HepG2 (cell line): ENCODE results near the gene IFIT2. TPM values are rescaled to one million over a fixed set of nuclear protein-coding genes. Genes with fewer than 3 reads are reported as not detected.

Experiments used
- ATAC-seq: fragments of 200-7000 bp; cut with Tn5 transposase; 3 replicates; pipeline ENCODE4 v1.9.1; 2020; ENCODE audit warnings: mild to moderate bottlenecking, moderate library complexity
- BruUV-seq: library from RNA; stranded (reverse); fragments of 400-500 nt; replicated peaks from 2 replicates; lab custom pipeline; 2021; lab: Mats Ljungman, UMichigan
- CTCF ChIA-PET: fragments of 300-600 bp; formaldehyde crosslinking; extraction: SDS; loops from one replicate; lab custom pipeline; 2021; ENCODE audit warnings: low total read pairs, inconsistent platforms, low intra/inter-chr PET ratio; lab: Yijun Ruan, JAX
- POLR2A ChIA-PET: fragments of 350-600 bp; sonication (Branson Sonifier 250); formaldehyde crosslinking; loops from one replicate; lab custom pipeline; 2020; ENCODE audit warnings: antibody characterized with exemption, inconsistent platforms; lab: Yijun Ruan, JAX
- DNase-seq: peaks from one replicate; pipeline ENCODE4 v3.0.0-alpha.2; 2015; ENCODE audit warnings: low spot score
- FAIRE-seq: peaks from 3 replicates; lab custom pipeline; 2011; peaks lifted over from hg19 to GRCh38; lab: Jason Lieb, UNC
- H2AFZ ChIP-seq: one replicate; pipeline ENCODE4 v1.6.1; 2011; ENCODE audit warnings: low read length, inconsistent platforms
- H3K27ac ChIP-seq: fragments of 300-600 bp; 3 replicates; pipeline ENCODE4 v1.8.0; 2011; ENCODE audit warnings: mixed run types, mild to moderate bottlenecking, mixed read lengths, low read length, inconsistent platforms; ENCODE audit not compliant: insufficient read depth; ENCODE audit errors: extremely low read length
- H3K27me3 ChIP-seq, 2 experiments: fragments of 200-600 bp in 1 of 2; 2 replicates in 1 of 2; 3 replicates in 1 of 2; pipeline versions ENCODE4 v1.6.0 to v1.8.0; 2011; ENCODE audit warnings: low read length in 2 of 2, mild to moderate bottlenecking in 2 of 2, moderate library complexity in 2 of 2, inconsistent platforms in 1 of 2; ENCODE audit not compliant: insufficient read depth in 2 of 2, control insufficient read depth in 1 of 2
- H3K36me3 ChIP-seq, 2 experiments: fragments of 200-600 bp in 1 of 2; replicated peaks in 1 of 2; 2 replicates in 1 of 2; 3 replicates in 1 of 2; pipeline versions ENCODE4 v1.5.1 to v1.8.0; 2011; ENCODE audit warnings: low read length in 2 of 2, inconsistent platforms in 1 of 2; ENCODE audit not compliant: insufficient read depth in 2 of 2, control insufficient read depth in 1 of 2
- H3K4me1 ChIP-seq: 2 replicates; pipeline ENCODE4 v1.5.1; 2012; ENCODE audit warnings: low read length, inconsistent platforms; ENCODE audit not compliant: insufficient read depth
- H3K4me2 ChIP-seq: 2 replicates; pipeline ENCODE4 v1.6.0; 2011; ENCODE audit warnings: low read depth, low read length, inconsistent platforms
- H3K4me3 ChIP-seq, 3 experiments: fragments of 200-600 bp in 1 of 3; sonication (generic), shearing (Covaris generic) in 1 of 3; replicated peaks in 1 of 3; 2 replicates each; pipeline ENCODE4 v1.5.1; 2011 to 2016; ENCODE audit warnings: low read length in 3 of 3, inconsistent platforms in 2 of 3, low read depth in 2 of 3, mild to moderate bottlenecking in 2 of 3, control low read depth in 1 of 3, mixed read lengths in 1 of 3; ENCODE audit not compliant: insufficient read depth in 1 of 3
- H3K79me2 ChIP-seq: one replicate; pipeline ENCODE4 v1.6.1; 2011; ENCODE audit warnings: low read length, inconsistent platforms; ENCODE audit not compliant: insufficient read depth
- H3K9ac ChIP-seq: 2 replicates; pipeline ENCODE4 v1.6.0; 2011; ENCODE audit warnings: mild to moderate bottlenecking, low read depth, low read length, inconsistent platforms; ENCODE audit not compliant: insufficient read depth
- H3K9me3 ChIP-seq: 2 replicates; pipeline ENCODE4 v1.5.1; 2012; ENCODE audit warnings: mild to moderate bottlenecking, low read length
- H4K20me1 ChIP-seq: 2 replicates; pipeline ENCODE4 v1.6.0; 2011; ENCODE audit warnings: inconsistent platforms, mild to moderate bottlenecking, low read length, moderate library complexity; ENCODE audit not compliant: insufficient read depth
- AKAP8 ChIP-seq: sonication (generic); formaldehyde crosslinking; IDR thresholded peaks from 2 replicates; pipeline ENCODE4 v1.5.1; 2020; ENCODE audit warnings: mild to moderate bottlenecking, missing genetic modification reagents
- NFIB ChIP-seq: sonication (generic); formaldehyde crosslinking; IDR thresholded peaks from 2 replicates; pipeline ENCODE4 v1.9.0; 2021; ENCODE audit warnings: missing genetic modification reagents, mild to moderate bottlenecking, borderline replicate concordance
- TEAD3 ChIP-seq: optimal IDR thresholded peaks from 2 replicates; pipeline ENCODE3; 2016; ENCODE audit warnings: borderline replicate concordance
- ZNF749 ChIP-seq: sonication (generic); formaldehyde crosslinking; IDR thresholded peaks from 2 replicates; pipeline ENCODE4 v1.8.0; 2022; ENCODE audit warnings: mild to moderate bottlenecking, missing genetic modification reagents, moderate library complexity, borderline replicate concordance
- WGBS: methylation state at CpG from one replicate; pipeline ENCODE4 v1.1.6; 2017; ENCODE audit warnings: low lambda C conversion rate; 5-methylcytosine and 5-hydroxymethylcytosine counted together
- in situ Hi-C: cut with HindIII; loops from 2 replicates; pipeline ENCODE4 v1.10.0; 2017; ENCODE audit warnings: low pct_unique_long_range_greater_than_20kb; ENCODE audit not compliant: extremely low pct_ligation_motif_present
- intact Hi-C: fragments of 100-400 bp; cut with micrococcal nuclease; formaldehyde crosslinking; loops from one replicate; pipeline ENCODE4 v1.10.0; 2022; ENCODE audit not compliant: unreplicated experiment
- polyA plus RNA-seq, 8 experiments: library from polyadenylated mRNA; depleted of rRNA in 3 of 8; stranded (reverse) in 7 of 8; unstranded in 1 of 8; fragments of >200 nt; fragmentation: Illumina TruSeq in 4 of 8; extraction: Trizol in 4 of 8; gene quantifications; 2 replicates each; pipeline versions ENCODE4 v1.2.1 to v1.2.3, GENCODE V29; 2011 to 2016; ENCODE audit warnings: low read depth in 4 of 8, missing spikeins in 1 of 8, mixed read lengths in 1 of 8; ENCODE audit not compliant: insufficient read depth in 1 of 8
- total RNA-seq, 5 experiments: library from RNA; depleted of rRNA; stranded (reverse); fragments of >200 nt; fragmentation: Illumina TruSeq; extraction: Trizol; gene quantifications; 2 replicates each; pipeline ENCODE4 v1.2.3, GENCODE V29; 2016; ENCODE audit warnings: low read depth in 1 of 5
- TF ChIP-seq, protein P1 (sequence below): sonication (generic); formaldehyde crosslinking; IDR thresholded peaks from 2 replicates; pipeline ENCODE4 v1.4.0; 2020; ENCODE audit warnings: low read depth, missing genetic modification reagents
- TF ChIP-seq, protein P2 (sequence below): sonication (generic); formaldehyde crosslinking; conservative IDR thresholded peaks from 2 replicates; pipeline ENCODE4 v1.4.0; 2020; ENCODE audit warnings: missing genetic modification reagents
- TF ChIP-seq, protein P3 (sequence below): sonication (generic); formaldehyde crosslinking; IDR thresholded peaks from 2 replicates; pipeline ENCODE4 v1.4.0; 2020; ENCODE audit warnings: missing genetic modification reagents

IFIT2 gene
- total and polyA plus RNA-seq, 2 of the 13 experiments (the other 11 are each of a cell fraction or from before 2014, with no cell fraction given): 0.04 to 0.15 TPM

DNA sequence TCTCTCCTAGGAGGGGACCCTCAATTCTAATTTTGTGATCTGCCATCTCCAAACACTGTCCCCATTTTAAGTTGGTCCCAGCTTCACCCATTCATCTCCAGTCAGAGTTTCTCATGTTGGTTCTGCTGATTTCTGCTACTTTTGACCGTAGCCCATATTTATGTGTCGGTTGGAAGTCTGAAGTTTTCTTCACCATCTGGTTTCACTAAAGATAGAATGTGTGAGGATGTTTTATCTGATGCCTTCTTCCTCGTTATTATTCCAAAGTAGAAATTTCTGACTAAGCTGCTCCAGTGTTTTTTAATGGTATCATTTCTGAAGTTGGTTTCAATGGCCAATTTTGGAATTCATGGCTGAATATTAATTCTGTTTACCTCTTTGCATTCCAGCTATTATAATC, 21.3 kb upstream of the IFIT2 start (continued):
- TF ChIP-seq, protein P1, sequence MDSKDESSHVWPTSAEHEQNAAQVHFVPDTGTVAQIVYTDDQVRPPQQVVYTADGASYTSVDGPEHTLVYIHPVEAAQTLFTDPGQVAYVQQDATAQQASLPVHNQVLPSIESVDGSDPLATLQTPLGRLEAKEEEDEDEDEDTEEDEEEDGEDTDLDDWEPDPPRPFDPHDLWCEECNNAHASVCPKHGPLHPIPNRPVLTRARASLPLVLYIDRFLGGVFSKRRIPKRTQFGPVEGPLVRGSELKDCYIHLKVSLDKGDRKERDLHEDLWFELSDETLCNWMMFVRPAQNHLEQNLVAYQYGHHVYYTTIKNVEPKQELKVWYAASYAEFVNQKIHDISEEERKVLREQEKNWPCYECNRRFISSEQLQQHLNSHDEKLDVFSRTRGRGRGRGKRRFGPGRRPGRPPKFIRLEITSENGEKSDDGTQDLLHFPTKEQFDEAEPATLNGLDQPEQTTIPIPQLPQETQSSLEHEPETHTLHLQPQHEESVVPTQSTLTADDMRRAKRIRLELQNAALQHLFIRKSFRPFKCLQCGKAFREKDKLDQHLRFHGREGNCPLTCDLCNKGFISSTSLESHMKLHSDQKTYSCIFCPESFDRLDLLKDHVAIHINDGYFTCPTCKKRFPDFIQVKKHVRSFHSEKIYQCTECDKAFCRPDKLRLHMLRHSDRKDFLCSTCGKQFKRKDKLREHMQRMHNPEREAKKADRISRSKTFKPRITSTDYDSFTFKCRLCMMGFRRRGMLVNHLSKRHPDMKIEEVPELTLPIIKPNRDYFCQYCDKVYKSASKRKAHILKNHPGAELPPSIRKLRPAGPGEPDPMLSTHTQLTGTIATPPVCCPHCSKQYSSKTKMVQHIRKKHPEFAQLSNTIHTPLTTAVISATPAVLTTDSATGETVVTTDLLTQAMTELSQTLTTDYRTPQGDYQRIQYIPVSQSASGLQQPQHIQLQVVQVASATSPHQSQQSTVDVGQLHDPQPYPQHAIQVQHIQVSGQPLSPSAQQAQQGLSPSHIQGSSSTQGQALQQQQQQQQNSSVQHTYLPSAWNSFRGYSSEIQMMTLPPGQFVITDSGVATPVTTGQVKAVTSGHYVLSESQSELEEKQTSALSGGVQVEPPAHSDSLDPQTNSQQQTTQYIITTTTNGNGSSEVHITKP (CRISPR knock-in tag): no peak
- TF ChIP-seq AKAP8 (CRISPR knock-in tag) (no peak), NFIB (CRISPR knock-in tag) (no peak), ZNF749 (CRISPR knock-in tag) (no peak)
- TF ChIP-seq, protein P2, sequence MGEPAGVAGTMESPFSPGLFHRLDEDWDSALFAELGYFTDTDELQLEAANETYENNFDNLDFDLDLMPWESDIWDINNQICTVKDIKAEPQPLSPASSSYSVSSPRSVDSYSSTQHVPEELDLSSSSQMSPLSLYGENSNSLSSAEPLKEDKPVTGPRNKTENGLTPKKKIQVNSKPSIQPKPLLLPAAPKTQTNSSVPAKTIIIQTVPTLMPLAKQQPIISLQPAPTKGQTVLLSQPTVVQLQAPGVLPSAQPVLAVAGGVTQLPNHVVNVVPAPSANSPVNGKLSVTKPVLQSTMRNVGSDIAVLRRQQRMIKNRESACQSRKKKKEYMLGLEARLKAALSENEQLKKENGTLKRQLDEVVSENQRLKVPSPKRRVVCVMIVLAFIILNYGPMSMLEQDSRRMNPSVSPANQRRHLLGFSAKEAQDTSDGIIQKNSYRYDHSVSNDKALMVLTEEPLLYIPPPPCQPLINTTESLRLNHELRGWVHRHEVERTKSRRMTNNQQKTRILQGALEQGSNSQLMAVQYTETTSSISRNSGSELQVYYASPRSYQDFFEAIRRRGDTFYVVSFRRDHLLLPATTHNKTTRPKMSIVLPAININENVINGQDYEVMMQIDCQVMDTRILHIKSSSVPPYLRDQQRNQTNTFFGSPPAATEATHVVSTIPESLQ (CRISPR knock-in tag): no peak

DNA sequence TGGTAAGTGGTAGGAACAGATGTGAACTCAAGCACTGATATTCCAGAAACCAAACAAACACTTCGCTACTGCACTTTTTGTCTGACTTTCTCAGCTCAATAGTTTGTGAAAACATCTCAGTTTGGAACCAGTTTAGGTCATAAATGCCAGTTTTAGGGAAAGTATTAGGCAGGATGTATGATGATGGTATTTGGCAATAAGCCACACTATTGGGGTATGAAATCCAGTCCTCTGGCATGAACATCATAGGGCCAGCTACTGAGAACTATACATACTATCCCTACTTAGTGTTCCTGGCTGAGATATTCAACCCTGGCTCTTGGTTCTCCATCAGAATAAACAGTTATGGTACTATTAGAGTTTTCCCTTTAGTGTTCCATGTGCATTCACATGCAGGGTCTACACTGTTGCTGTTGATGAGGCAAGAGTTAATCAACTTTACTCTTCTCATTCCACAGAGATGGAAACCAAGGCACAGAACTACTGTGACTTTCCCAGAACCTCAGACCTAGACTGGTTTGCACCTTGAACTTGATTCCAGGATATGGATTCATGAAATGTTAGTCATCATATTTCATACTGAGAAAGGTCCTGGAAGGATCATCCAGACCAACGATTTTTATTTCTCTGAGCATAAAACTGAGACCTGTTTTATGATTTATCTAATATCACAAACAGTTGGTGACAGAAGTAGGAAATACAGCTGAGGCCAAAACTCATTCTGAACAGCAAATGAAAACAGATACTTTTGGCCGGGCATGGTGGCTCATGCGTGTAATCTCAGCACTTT, 20.0 kb upstream of the IFIT2 start:
- no TSS peak for BruUV-seq
- intact Hi-C loops: no loop called here
- H3K9me3 ChIP-seq: no peaks in the 10 kb centered on the region
- TF ChIP-seq, protein P3, sequence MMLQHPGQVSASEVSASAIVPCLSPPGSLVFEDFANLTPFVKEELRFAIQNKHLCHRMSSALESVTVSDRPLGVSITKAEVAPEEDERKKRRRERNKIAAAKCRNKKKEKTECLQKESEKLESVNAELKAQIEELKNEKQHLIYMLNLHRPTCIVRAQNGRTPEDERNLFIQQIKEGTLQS: no peak
- TF ChIP-seq, protein P1 (CRISPR knock-in tag): no peak
- TF ChIP-seq TEAD3 (CRISPR knock-in tag): no peak
- TF ChIP-seq, all 625 proteins: peak for 0
- Histone ChIP-seq H3K4me1 (peaks cover 35% of the 10 kb centered on the region), H3K36me3 (no peaks in the 10 kb centered on the region), H3K9ac (no peak overlapping the region), H4K20me1 (no peaks in the 10 kb centered on the region), H3K4me3 (no peak overlapping the region), H3K27me3 (no peaks in the 10 kb centered on the region; a peak in 1 of 5 replicates), H2AFZ (no peak overlapping the region), H3K27ac (no peak overlapping the region), H3K4me2 (no peak overlapping the region), H3K79me2 (no peaks in the 10 kb centered on the region)
- DNase-seq (no peak), ATAC-seq (no peak), FAIRE-seq (no peak)
- ChIA-PET POLR2A (no interaction called here), CTCF (no interaction called here)
- 65% methylated on average over 4 of the region's 4 CpGs for WGBS
- in situ Hi-C loops: no loop called here
